Glutamatergic neuron (in vitro differentiated cells): ENCODE results near the gene DEFB131B. TPM values are rescaled to one million over a fixed set of nuclear protein-coding genes. Genes with fewer than 3 reads are reported as not detected.
"Not testable (repeated sequence)": the region's sequence is repeated elsewhere in the genome, so short reads cannot be mapped to it uniquely, and the experiment has no call there.

ENCODE experiments used
- DNase-seq: peaks from one replicate; pipeline ENCODE4 v3.0.0; 2022
- H3K27ac Mint-ChIP-seq: one replicate; pipeline ENCODE4 v1.8.0; 2020; ENCODE audit warnings: mild to moderate bottlenecking, mixed read lengths, inconsistent platforms; ENCODE audit not compliant: unreplicated experiment
- H3K27me3 Mint-ChIP-seq: one replicate; pipeline ENCODE4 v1.8.0; 2020; ENCODE audit warnings: mild to moderate bottlenecking, moderate library complexity, mixed read lengths, inconsistent platforms; ENCODE audit not compliant: unreplicated experiment
- H3K36me3 Mint-ChIP-seq: one replicate; pipeline ENCODE4 v1.8.0; 2020; ENCODE audit warnings: mild to moderate bottlenecking, mixed read lengths, inconsistent platforms; ENCODE audit not compliant: unreplicated experiment
- H3K4me1 Mint-ChIP-seq: one replicate; pipeline ENCODE4 v1.8.0; 2020; ENCODE audit warnings: mild to moderate bottlenecking, low read depth, mixed read lengths, inconsistent platforms; ENCODE audit not compliant: unreplicated experiment
- H3K4me3 Mint-ChIP-seq: one replicate; pipeline ENCODE4 v1.8.0; 2020; ENCODE audit warnings: mild to moderate bottlenecking, mixed read lengths, inconsistent platforms; ENCODE audit not compliant: unreplicated experiment
- H3K9me3 Mint-ChIP-seq: one replicate; pipeline ENCODE4 v1.8.0; 2020; ENCODE audit warnings: mild to moderate bottlenecking, moderate library complexity, mixed read lengths, inconsistent platforms; ENCODE audit not compliant: unreplicated experiment
- CTCF ChIP-seq: fragments of 200-600 bp; sonication (generic); IDR thresholded peaks from one replicate; pipeline ENCODE4 v1.5.0; 2021; ENCODE audit not compliant: partially characterized antibody, unreplicated experiment
- long read RNA-seq: library from polyadenylated mRNA; unstranded; transcript quantifications from one replicate; pipeline ENCODE4 v2.0.0, GENCODE V29; 2020; ENCODE audit not compliant: unreplicated experiment
- total RNA-seq: library from RNA; stranded (reverse); fragmentation: NEBNext Ultra II Directional; extraction: Animal tissue kit (Norgen Biotek cat#: 25700); gene quantifications from one replicate; pipeline ENCODE4 v1.2.1, GENCODE V29; 2021; ENCODE audit not compliant: unreplicated experiment

The DEFB131B gene, protein sequence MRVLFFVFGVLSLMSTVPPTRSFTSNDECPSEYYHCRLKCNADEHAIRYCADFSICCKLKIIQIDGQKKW
- total RNA-seq = not detected
- long read RNA-seq = 0 reads

- not testable (repeated sequence) for H3K36me3 Mint-ChIP-seq, H3K4me3 Mint-ChIP-seq, H3K27ac Mint-ChIP-seq, DNase-seq, H3K4me1 Mint-ChIP-seq, H3K27me3 Mint-ChIP-seq, H3K9me3 Mint-ChIP-seq
Observed at GRCh38 chr11:71878059-71878458, at the start of gene DEFB131B. Gene DEFB131B (plus strand): TSS chr11:71878453. CDS start chr11:71878453, 0 bp downstream.

GRCh38 chr11:71829247-71829646 lies 49.0 kb upstream of the DEFB131B start:
- not testable (repeated sequence) for DNase-seq, H3K4me1 Mint-ChIP-seq, H3K4me3 Mint-ChIP-seq, H3K36me3 Mint-ChIP-seq, H3K9me3 Mint-ChIP-seq, H3K27me3 Mint-ChIP-seq, H3K27ac Mint-ChIP-seq

DNA sequence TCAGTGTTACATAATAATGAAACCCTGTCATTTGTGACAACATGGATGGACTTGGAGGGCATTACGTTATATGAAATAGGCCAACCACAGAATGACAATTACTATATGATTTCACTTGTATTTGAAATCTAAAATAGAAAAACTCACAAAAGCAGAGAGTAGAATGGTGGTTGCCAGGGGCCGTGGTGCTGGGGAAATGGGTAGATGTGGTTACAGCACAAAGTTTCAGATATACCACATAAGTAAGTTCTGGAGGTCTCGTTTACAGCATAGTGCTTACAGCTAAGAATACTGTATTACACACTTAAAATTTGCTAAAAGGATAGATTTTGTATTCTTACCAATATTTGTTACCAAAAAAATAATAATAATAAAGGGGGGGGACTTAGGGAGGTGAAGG lies 48.6 kb upstream of the DEFB131B start:
- not testable (repeated sequence) for H3K9me3 Mint-ChIP-seq, DNase-seq, H3K27me3 Mint-ChIP-seq, H3K4me1 Mint-ChIP-seq, H3K27ac Mint-ChIP-seq, H3K36me3 Mint-ChIP-seq, H3K4me3 Mint-ChIP-seq

- H3K36me3 Mint-ChIP-seq, H3K9me3 Mint-ChIP-seq, H3K4me3 Mint-ChIP-seq, DNase-seq, H3K27me3 Mint-ChIP-seq, H3K4me1 Mint-ChIP-seq: not testable (repeated sequence)
- peak within 1 kb of the TSS; percentile 5 for H3K27ac Mint-ChIP-seq
Observed at GRCh38 chr11:71832811-71833210, 45.4 kb upstream of the DEFB131B start, which contains the start of gene DEFB108B. Gene DEFB108B (plus strand): TSS chr11:71833200. CDS start chr11:71833200, 0 bp downstream.

GRCh38 chr11:71842720-71843119 lies 35.5 kb upstream of the DEFB131B start:
- not testable (repeated sequence) for H3K36me3 Mint-ChIP-seq, H3K4me3 Mint-ChIP-seq, H3K27ac Mint-ChIP-seq, H3K9me3 Mint-ChIP-seq, H3K4me1 Mint-ChIP-seq, DNase-seq, H3K27me3 Mint-ChIP-seq

DNA sequence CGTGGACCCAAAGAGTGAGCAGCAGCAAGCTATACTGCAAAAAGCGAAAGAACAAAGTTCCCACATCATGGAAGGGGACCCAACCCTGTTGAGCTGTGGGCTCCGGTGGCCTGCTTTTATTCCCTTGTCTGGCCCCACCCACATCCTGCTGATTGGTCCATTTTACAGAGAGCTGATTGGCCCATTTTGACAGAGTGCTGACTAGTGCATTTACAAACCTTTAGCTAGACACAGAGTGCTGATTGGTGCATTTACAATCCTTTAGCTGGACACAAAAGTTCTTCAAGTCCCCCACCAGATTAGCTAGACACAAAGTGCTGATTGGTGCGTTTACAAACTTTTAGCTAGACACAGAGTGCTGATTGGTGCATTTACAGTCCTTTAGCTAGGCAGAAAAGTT lies 34.9 kb upstream of the DEFB131B start:
- not testable (repeated sequence) for H3K4me3 Mint-ChIP-seq, DNase-seq, H3K27ac Mint-ChIP-seq, H3K9me3 Mint-ChIP-seq, H3K36me3 Mint-ChIP-seq, H3K27me3 Mint-ChIP-seq, H3K4me1 Mint-ChIP-seq

GRCh38 chr11:71843858-71844257 lies 34.4 kb upstream of the DEFB131B start:
- Mint-ChIP-seq H3K9me3 (peaks cover 1% of the 10 kb centered on the region), H3K27me3 (peaks cover 2% of the 10 kb centered on the region), H3K4me1 (peaks cover 2% of the 10 kb centered on the region), H3K4me3 (no peak overlapping the region), H3K27ac (no peak overlapping the region), H3K36me3 (peaks cover 8% of the 10 kb centered on the region)
- TF ChIP-seq CTCF = no peak
- no peak for DNase-seq

GRCh38 chr11:71853895-71854294 lies 24.4 kb upstream of the DEFB131B start:
- not testable (repeated sequence) for H3K4me3 Mint-ChIP-seq, H3K9me3 Mint-ChIP-seq, H3K4me1 Mint-ChIP-seq, DNase-seq, H3K27ac Mint-ChIP-seq, H3K27me3 Mint-ChIP-seq
- H3K36me3 Mint-ChIP-seq = peaks cover 11% of the 10 kb centered on the region

DNA sequence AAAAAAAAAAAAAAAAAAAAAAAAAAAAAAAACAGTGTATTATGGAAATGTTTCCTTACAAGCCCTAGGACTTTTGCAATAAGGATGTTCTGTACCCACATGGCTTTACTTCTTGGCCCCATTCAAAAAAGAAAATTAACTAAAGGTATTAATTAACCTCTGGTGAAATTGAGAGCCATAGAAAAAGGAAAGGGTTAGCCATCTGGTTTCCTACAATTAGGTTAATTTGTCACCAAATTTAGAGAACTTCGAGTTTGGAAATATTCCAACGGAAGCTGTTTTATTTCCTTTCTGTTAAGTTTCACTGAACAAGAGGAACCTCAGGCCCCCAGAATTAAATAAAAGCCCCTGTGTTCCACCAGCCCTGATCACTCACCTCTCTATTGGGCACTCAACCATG lies 22.4 kb upstream of the DEFB131B start:
- not testable (repeated sequence) for H3K4me1 Mint-ChIP-seq

DNA sequence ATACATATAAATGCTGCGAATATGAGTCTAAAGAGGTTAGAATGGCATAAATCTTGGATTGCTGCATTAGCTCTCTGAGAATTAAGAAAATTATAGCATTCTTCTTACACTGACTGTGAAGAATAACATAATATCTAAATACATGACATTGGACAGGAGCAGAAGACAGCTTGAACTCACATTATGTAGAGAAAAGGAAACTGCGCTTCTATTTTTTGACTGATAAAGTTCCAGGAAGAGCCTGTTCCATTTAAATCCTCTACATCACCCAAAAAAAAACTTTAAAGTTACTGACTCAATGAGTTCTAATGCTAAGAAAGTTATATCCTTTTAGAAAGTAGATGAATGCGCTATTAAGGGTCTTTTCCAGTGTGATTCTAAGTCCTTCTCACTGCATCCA lies 17.4 kb upstream of the DEFB131B start:
- not testable (repeated sequence) for H3K4me3 Mint-ChIP-seq, H3K4me1 Mint-ChIP-seq, DNase-seq, H3K9me3 Mint-ChIP-seq, H3K27me3 Mint-ChIP-seq, H3K27ac Mint-ChIP-seq, H3K36me3 Mint-ChIP-seq

More for the DNA sequence above, 22.4 kb upstream of the DEFB131B start:
- not testable (repeated sequence) for H3K9me3 Mint-ChIP-seq, H3K27ac Mint-ChIP-seq, H3K27me3 Mint-ChIP-seq, DNase-seq, H3K4me3 Mint-ChIP-seq, H3K36me3 Mint-ChIP-seq
